ENCODE measurements around the gene CTH. TPM values are rescaled to one million over a fixed set of nuclear protein-coding genes. Genes with fewer than 3 reads are reported as not detected.

Gene CTH
- total RNA-seq, 1 experiment from 2014 or later: 14.7 TPM

- H3K27ac ChIP-seq (ENCODE audit: low read depth, low read length): no peak overlapping the region
- TF ChIP-seq RAD21 (IDR thresholded peaks at IDR 0.05; ENCODE audit: low read depth): no peak
- TF ChIP-seq EZH2phosphoT487 (IDR thresholded peaks at IDR 0.05; ENCODE audit: borderline replicate concordance): no peak
- TF ChIP-seq EGR1 (IDR thresholded peaks at IDR 0.05; ENCODE audit: low read depth): no peak
- no peak for TF ChIP-seq CEBPB (IDR thresholded peaks at IDR 0.05; ENCODE audit: low read depth)
- no peak for TF ChIP-seq ZNF274 (IDR thresholded peaks at IDR 0.05; ENCODE audit: low read depth, low read length)
- TF ChIP-seq MAX (IDR thresholded peaks at IDR 0.05): no peak
- no peak for TF ChIP-seq SP1 (IDR thresholded peaks at IDR 0.05; ENCODE audit: low read depth)
- no peak for TF ChIP-seq TCF7L2 (IDR thresholded peaks at IDR 0.05; ENCODE audit: borderline replicate concordance, extremely low read depth, insufficient read depth, insufficient read length)
- ATAC-seq (no peak), DNase-seq (ENCODE audit: low read depth, low spot score) (no peak)
- BruUV-seq (replicated peaks): no TSS peak
- H3K27me3 ChIP-seq (ENCODE audit: insufficient read depth, low read length): no peaks in the 10 kb centered on the region
- no peaks in the 10 kb centered on the region for H3K79me2 ChIP-seq (ENCODE audit: insufficient read depth, low read length)
- 0 out of 4 replicates have a peak, but pooled peaks cover 0 to 3% of the 10 kb centered on the region in 2 experiments for H3K36me3 ChIP-seq (ENCODE audit: control insufficient read depth in 1 of 2, insufficient read depth in 2 of 2, low read length in 2 of 2)
- peaks cover 10 to 19% of the 10 kb centered on the region in 2 experiments for H3K4me1 ChIP-seq (ENCODE audit: control insufficient read depth in 1 of 2, insufficient read depth in 2 of 2, low read length in 2 of 2)
- H3K9ac ChIP-seq (ENCODE audit: low read length): no peak overlapping the region
- no peak overlapping the region for H3K4me2 ChIP-seq (ENCODE audit: low read length)
- no peaks in the 10 kb centered on the region for H3K9me2 ChIP-seq (ENCODE audit: insufficient read depth)
- intact Hi-C loops (cut with micrococcal nuclease): no loop called here
- ChIA-PET RAD21 (ENCODE audit: low non-redundant PET in 1 of 2, low total read pairs in 2 of 2, uncharacterized antibody in 2 of 2, unreplicated experiment in 2 of 2) (no interaction called here), CTCF (no interaction called here), POLR2A (interaction anchor here (2.8 kb wide), 1 partner anchor 21 kb away, joined by 12 read pairs; the partner anchor contains the start of gene CTH)
- no peaks in the 10 kb centered on the region for H4K20me1 ChIP-seq (ENCODE audit: insufficient read depth)
- H3K9me3 ChIP-seq (ENCODE audit: control insufficient read depth in 1 of 2, insufficient read depth in 1 of 2, low read depth in 1 of 2, low read length in 2 of 2): no peaks in the 10 kb centered on the region
- H3K4me3 ChIP-seq (replicated peaks in 1 of 2; ENCODE audit: low read depth in 1 of 2, low read length in 2 of 2): no peak overlapping the region
- H2AFZ ChIP-seq (ENCODE audit: low read depth, low read length, poor library complexity, severe bottlenecking): no peak overlapping the region
Measured at GRCh38 chr1:70431874-70432273, 20.8 kb downstream of the CTH start.

GRCh38 chr1:70434253-70434859 lies 23.3 kb downstream of the CTH start:
- Histone ChIP-seq H3K27me3 (ENCODE audit: insufficient read depth, low read length) (no peaks in the 10 kb centered on the region), H3K4me1 (ENCODE audit: control insufficient read depth in 1 of 2, insufficient read depth in 2 of 2, low read length in 2 of 2) (peaks cover 8 to 15% of the 10 kb centered on the region in 2 experiments), H4K20me1 (ENCODE audit: insufficient read depth) (no peaks in the 10 kb centered on the region), H3K9me3 (ENCODE audit: control insufficient read depth in 1 of 2, insufficient read depth in 1 of 2, low read depth in 1 of 2, low read length in 2 of 2) (no peaks in the 10 kb centered on the region), H3K9me2 (ENCODE audit: insufficient read depth) (no peaks in the 10 kb centered on the region), H3K27ac (ENCODE audit: low read depth, low read length) (no peak overlapping the region), H3K4me2 (ENCODE audit: low read length) (no peak overlapping the region), H3K4me3 (replicated peaks in 1 of 2; ENCODE audit: low read depth in 1 of 2, low read length in 2 of 2) (no peak overlapping the region), H3K9ac (ENCODE audit: low read length) (no peak overlapping the region), H2AFZ (ENCODE audit: low read depth, low read length, poor library complexity, severe bottlenecking) (no peak overlapping the region), H3K36me3 (ENCODE audit: control insufficient read depth in 1 of 2, insufficient read depth in 2 of 2, low read length in 2 of 2) (0 out of 4 replicates have a peak, but pooled peaks cover 0 to 3% of the 10 kb centered on the region in 2 experiments), H3K79me2 (ENCODE audit: insufficient read depth, low read length) (no peaks in the 10 kb centered on the region)
- ATAC-seq (no peak), DNase-seq (ENCODE audit: low read depth, low spot score) (no peak)
- ChIA-PET POLR2A (interaction anchor here (1.7 kb wide), 1 partner anchor 24 kb away, joined by 5 read pairs; the partner anchor contains the start of gene CTH), CTCF (no interaction called here), RAD21 (ENCODE audit: low non-redundant PET in 1 of 2, low total read pairs in 2 of 2, uncharacterized antibody in 2 of 2, unreplicated experiment in 2 of 2) (no interaction called here)
- intact Hi-C loops (cut with micrococcal nuclease): no loop called here
- BruUV-seq (replicated peaks): no TSS peak
- TF ChIP-seq SIN3A (IDR thresholded peaks at IDR 0.05; ENCODE audit: low read depth): no peak
- no peak for TF ChIP-seq EZH2 (IDR thresholded peaks at IDR 0.05)
- no peak for TF ChIP-seq ZFX (IDR thresholded peaks at IDR 0.05)
- TF ChIP-seq EZH2phosphoT487 (IDR thresholded peaks at IDR 0.05; ENCODE audit: borderline replicate concordance): no peak
- no peak for TF ChIP-seq ELF1 (IDR thresholded peaks at IDR 0.05; ENCODE audit: borderline replicate concordance, low read depth)
- no peak for TF ChIP-seq RAD21 (IDR thresholded peaks at IDR 0.05; ENCODE audit: low read depth)
- TF ChIP-seq FOSL1 (IDR thresholded peaks at IDR 0.05; ENCODE audit: low read depth): no peak
- TF ChIP-seq POLR2AphosphoS5 (IDR thresholded peaks at IDR 0.05; ENCODE audit: low read depth, low read length): no peak
- TF ChIP-seq ZNF274 (IDR thresholded peaks at IDR 0.05; ENCODE audit: low read depth, low read length): no peak
- no peak for TF ChIP-seq EGR1 (IDR thresholded peaks at IDR 0.05; ENCODE audit: low read depth)
- TF ChIP-seq CBX3 (IDR thresholded peaks at IDR 0.05; ENCODE audit: low read depth): no peak
- no peak for TF ChIP-seq POLR2A (IDR thresholded peaks at IDR 0.05; ENCODE audit: borderline replicate concordance, extremely low read depth, insufficient read depth, insufficient read length)
- no peak for TF ChIP-seq SRF (IDR thresholded peaks at IDR 0.05; ENCODE audit: low read depth)
- no peak for TF ChIP-seq SP1 (IDR thresholded peaks at IDR 0.05; ENCODE audit: low read depth)
- TF ChIP-seq JUND (IDR thresholded peaks at IDR 0.05): no peak
- TF ChIP-seq CTCF (IDR thresholded peaks at IDR 0.05 in 2 of 3, conservative IDR thresholded peaks at IDR 0.05 in 1 of 3; ENCODE audit: borderline replicate concordance in 1 of 3, insufficient read depth in 1 of 3, low read depth in 2 of 3, low read length in 2 of 3): no peak
